NCI-H1048 (cell line): ENCODE results near the gene LCN12.

Source experiments
- DNase-seq: peaks from one replicate; lab custom pipeline; 2025; lab: John Stamatoyannopoulos, UW

LCN12 gene

GRCh38 chr9:136927343-136928271 is 24.5 kb upstream of the LCN12 start:
- no peak for DNase-seq

- no peak for DNase-seq
These were observed 23.5 kb upstream of the LCN12 start for GRCh38 chr9:136928591-136928990.

- DNase-seq = no peak
These were observed 22.1 kb upstream of the LCN12 start for GRCh38 chr9:136930014-136930413.

GRCh38 chr9:136931611-136932130 is 20.4 kb upstream of the LCN12 start:
- DNase-seq = no peak

- DNase-seq = no peak
These were observed 17.8 kb upstream of the LCN12 start for GRCh38 chr9:136934277-136934676.

GRCh38 chr9:136935651-136936050 is 16.4 kb upstream of the LCN12 start:
- no peak for DNase-seq

- DNase-seq = no peak
These were observed 15.4 kb upstream of the LCN12 start for GRCh38 chr9:136936645-136937170.

GRCh38 chr9:136937186-136938001 is 14.7 kb upstream of the LCN12 start:
- DNase-seq = no peak

- DNase-seq = no peak
These were observed 12.6 kb upstream of the LCN12 start for GRCh38 chr9:136939431-136939995.

GRCh38 chr9:136939996-136940525 is 12.0 kb upstream of the LCN12 start:
- DNase-seq = no peak

GRCh38 chr9:136940526-136941230 is 11.4 kb upstream of the LCN12 start:
- no peak for DNase-seq

GRCh38 chr9:136941231-136942111 is 10.6 kb upstream of the LCN12 start:
- no peak for DNase-seq

- no peak for DNase-seq
These were observed 9.8 kb upstream of the LCN12 start for GRCh38 chr9:136942112-136942880.

GRCh38 chr9:136942881-136943230 is 9.2 kb upstream of the LCN12 start:
- DNase-seq = no peak

- no peak for DNase-seq
These were observed 8.5 kb upstream of the LCN12 start for GRCh38 chr9:136943291-136944211.

GRCh38 chr9:136944212-136944518 is 7.9 kb upstream of the LCN12 start:
- no peak for DNase-seq

- DNase-seq = peak; percentile 89
These were observed 7.3 kb upstream of the LCN12 start, which contains the start of the genes C8G and FBXW5 for GRCh38 chr9:136944519-136945332. TSS of gene C8G (plus strand) at chr9:136945243. CDS start at chr9:136945321, 78 bp downstream. TSS of gene FBXW5 (minus strand) at chr9:136944738. CDS start at chr9:136944083, 655 bp downstream.
